ENCODE results near the gene AJM1. TPM values are rescaled to one million over a fixed set of nuclear protein-coding genes. Genes with fewer than 3 reads are reported as not detected.
"Not testable (repeated sequence)": the region's sequence is repeated elsewhere in the genome, so short reads cannot be mapped to it uniquely, and the experiment has no call there.

Gene AJM1
- total and polyA plus RNA-seq, 2 donors (not counting 1 experiment from before 2014, with no cell fraction given), result 0.19 to 1.7 TPM

GRCh38 chr9:136840140-136840876, 2.0 kb upstream of the AJM1 start:
- Histone ChIP-seq H3K4me3 (replicated peaks in 1 of 4; ENCODE audit: control extremely low read depth in 1 of 4, insufficient read depth in 1 of 4, low read depth in 3 of 4, low read length in 4 of 4) (no peak overlapping the region), H3K79me2 (ENCODE audit: control insufficient read depth, insufficient read depth, low read length) (no peaks in the 10 kb centered on the region), H3K27me3 (ENCODE audit: control insufficient read depth, insufficient read depth, low read length) (peaks cover 9% of the 10 kb centered on the region), H3K9ac (ENCODE audit: insufficient read depth, low read length) (no peak overlapping the region), H3K9me3 (ENCODE audit: control insufficient read depth, insufficient read depth, low read depth, low read length) (no peaks in the 10 kb centered on the region), H4K20me1 (ENCODE audit: control insufficient read depth, extremely low read depth, insufficient read depth, low read length) (no peaks in the 10 kb centered on the region), H3K36me3 (ENCODE audit: control insufficient read depth, insufficient read depth, low read length) (peaks cover 12% of the 10 kb centered on the region), H3K4me1 (ENCODE audit: control insufficient read depth, extremely low read depth, insufficient read depth, low read length) (peaks cover 10% of the 10 kb centered on the region), H3K4me2 (ENCODE audit: extremely low read depth, insufficient read depth, low read length) (no peak overlapping the region), H3K27ac (ENCODE audit: insufficient read depth, low read length) (no peak overlapping the region), H2AFZ (ENCODE audit: low read length) (no peak overlapping the region)
- no peak for DNase-seq (ENCODE audit: low read depth in 2 of 2)
- TF ChIP-seq, protein P1, sequence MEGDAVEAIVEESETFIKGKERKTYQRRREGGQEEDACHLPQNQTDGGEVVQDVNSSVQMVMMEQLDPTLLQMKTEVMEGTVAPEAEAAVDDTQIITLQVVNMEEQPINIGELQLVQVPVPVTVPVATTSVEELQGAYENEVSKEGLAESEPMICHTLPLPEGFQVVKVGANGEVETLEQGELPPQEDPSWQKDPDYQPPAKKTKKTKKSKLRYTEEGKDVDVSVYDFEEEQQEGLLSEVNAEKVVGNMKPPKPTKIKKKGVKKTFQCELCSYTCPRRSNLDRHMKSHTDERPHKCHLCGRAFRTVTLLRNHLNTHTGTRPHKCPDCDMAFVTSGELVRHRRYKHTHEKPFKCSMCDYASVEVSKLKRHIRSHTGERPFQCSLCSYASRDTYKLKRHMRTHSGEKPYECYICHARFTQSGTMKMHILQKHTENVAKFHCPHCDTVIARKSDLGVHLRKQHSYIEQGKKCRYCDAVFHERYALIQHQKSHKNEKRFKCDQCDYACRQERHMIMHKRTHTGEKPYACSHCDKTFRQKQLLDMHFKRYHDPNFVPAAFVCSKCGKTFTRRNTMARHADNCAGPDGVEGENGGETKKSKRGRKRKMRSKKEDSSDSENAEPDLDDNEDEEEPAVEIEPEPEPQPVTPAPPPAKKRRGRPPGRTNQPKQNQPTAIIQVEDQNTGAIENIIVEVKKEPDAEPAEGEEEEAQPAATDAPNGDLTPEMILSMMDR (conservative IDR thresholded peaks at IDR 0.05 in 1 of 2, IDR thresholded peaks at IDR 0.05 in 1 of 2; ENCODE audit: low read depth in 1 of 2, low read length in 2 of 2), result no peak
- TF ChIP-seq EZH2 (IDR thresholded peaks at IDR 0.05; ENCODE audit: low read length, missing control alignments), result no peak

- TF ChIP-seq EZH2 (IDR thresholded peaks at IDR 0.05; ENCODE audit: low read length, missing control alignments), result no peak
- TF ChIP-seq, protein P1 (conservative IDR thresholded peaks at IDR 0.05 in 1 of 2, IDR thresholded peaks at IDR 0.05 in 1 of 2; ENCODE audit: low read depth in 1 of 2, low read length in 2 of 2), result no peak
- DNase-seq (ENCODE audit: low read depth in 2 of 2), result peak; percentile 55 to 58
- no peak overlapping the region for H3K27ac ChIP-seq (ENCODE audit: insufficient read depth, low read length)
Measured at GRCh38 chr9:136840877-136841645, 1.2 kb upstream of the AJM1 start.

DNA sequence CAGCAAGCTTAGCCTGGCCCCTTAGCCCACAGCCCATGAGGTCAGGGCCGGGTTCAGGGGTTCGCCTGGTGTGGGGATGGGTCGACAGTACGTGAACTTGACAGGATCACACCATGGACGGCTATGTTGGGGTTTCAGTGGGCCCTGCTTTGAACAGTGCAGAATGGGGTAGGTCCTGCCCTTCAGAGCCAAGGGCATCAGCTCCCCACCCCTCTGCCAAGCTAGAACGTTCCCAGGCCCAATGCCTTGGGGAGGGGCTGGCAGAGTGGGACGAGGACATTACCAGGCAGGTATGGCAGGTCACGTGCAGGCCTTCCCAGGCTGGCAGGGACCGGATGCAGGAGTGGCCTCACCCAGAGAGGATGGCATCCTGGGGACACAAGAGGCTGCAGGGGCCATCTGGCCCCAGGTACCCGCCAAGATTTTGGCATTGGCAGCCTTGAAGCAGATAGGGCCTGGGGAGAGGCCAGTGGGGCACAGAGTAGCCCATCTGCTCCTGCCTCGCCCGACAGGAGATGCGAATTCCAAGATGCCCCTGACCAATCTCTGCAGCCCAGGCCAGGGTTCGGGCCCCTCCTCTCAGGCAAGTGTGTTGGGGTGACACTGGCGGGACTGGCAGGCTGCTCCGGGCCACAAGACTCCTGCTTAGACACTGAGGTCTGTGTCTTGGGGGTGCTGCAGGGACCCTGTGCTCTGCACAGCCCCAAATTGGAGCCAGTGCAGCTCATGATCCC, 465 bp upstream of the AJM1 start:
- H3K27ac ChIP-seq (ENCODE audit: insufficient read depth, low read length); H3K9me3 ChIP-seq (ENCODE audit: control insufficient read depth, insufficient read depth, low read depth, low read length); H3K9ac ChIP-seq (ENCODE audit: insufficient read depth, low read length); H3K4me2 ChIP-seq (ENCODE audit: extremely low read depth, insufficient read depth, low read length); H3K79me2 ChIP-seq (ENCODE audit: control insufficient read depth, insufficient read depth, low read length); H2AFZ ChIP-seq (ENCODE audit: low read length); H4K20me1 ChIP-seq (ENCODE audit: control insufficient read depth, extremely low read depth, insufficient read depth, low read length); DNase-seq (ENCODE audit: low read depth in 2 of 2): not testable (repeated sequence)
- peaks cover 10% of the 10 kb centered on the region for H3K4me1 ChIP-seq (ENCODE audit: control insufficient read depth, extremely low read depth, insufficient read depth, low read length)
- H3K27me3 ChIP-seq (ENCODE audit: control insufficient read depth, insufficient read depth, low read length), result peaks cover 24% of the 10 kb centered on the region
- peak overlapping the region in 2 of 4 experiments; percentile 54 to 64 for H3K4me3 ChIP-seq (replicated peaks in 1 of 4; ENCODE audit: control extremely low read depth in 1 of 4, insufficient read depth in 1 of 4, low read depth in 3 of 4, low read length in 4 of 4)
- peaks cover 10% of the 10 kb centered on the region for H3K36me3 ChIP-seq (ENCODE audit: control insufficient read depth, insufficient read depth, low read length)

More at GRCh38 chr9:136840877-136841645, 1.2 kb upstream of the AJM1 start:
- no peaks in the 10 kb centered on the region for H3K79me2 ChIP-seq (ENCODE audit: control insufficient read depth, insufficient read depth, low read length)
- H3K4me1 ChIP-seq (ENCODE audit: control insufficient read depth, extremely low read depth, insufficient read depth, low read length), result peaks cover 10% of the 10 kb centered on the region
- H2AFZ ChIP-seq (ENCODE audit: low read length), result no peak overlapping the region
- H3K27me3 ChIP-seq (ENCODE audit: control insufficient read depth, insufficient read depth, low read length), result peaks cover 16% of the 10 kb centered on the region
- H3K9ac ChIP-seq (ENCODE audit: insufficient read depth, low read length), result no peak overlapping the region
- H4K20me1 ChIP-seq (ENCODE audit: control insufficient read depth, extremely low read depth, insufficient read depth, low read length), result no peaks in the 10 kb centered on the region
- no peaks in the 10 kb centered on the region for H3K9me3 ChIP-seq (ENCODE audit: control insufficient read depth, insufficient read depth, low read depth, low read length)
- no peak overlapping the region for H3K4me2 ChIP-seq (ENCODE audit: extremely low read depth, insufficient read depth, low read length)
- no peak overlapping the region for H3K4me3 ChIP-seq (replicated peaks in 1 of 4; ENCODE audit: control extremely low read depth in 1 of 4, insufficient read depth in 1 of 4, low read depth in 3 of 4, low read length in 4 of 4)
- H3K36me3 ChIP-seq (ENCODE audit: control insufficient read depth, insufficient read depth, low read length), result peaks cover 12% of the 10 kb centered on the region

DNA sequence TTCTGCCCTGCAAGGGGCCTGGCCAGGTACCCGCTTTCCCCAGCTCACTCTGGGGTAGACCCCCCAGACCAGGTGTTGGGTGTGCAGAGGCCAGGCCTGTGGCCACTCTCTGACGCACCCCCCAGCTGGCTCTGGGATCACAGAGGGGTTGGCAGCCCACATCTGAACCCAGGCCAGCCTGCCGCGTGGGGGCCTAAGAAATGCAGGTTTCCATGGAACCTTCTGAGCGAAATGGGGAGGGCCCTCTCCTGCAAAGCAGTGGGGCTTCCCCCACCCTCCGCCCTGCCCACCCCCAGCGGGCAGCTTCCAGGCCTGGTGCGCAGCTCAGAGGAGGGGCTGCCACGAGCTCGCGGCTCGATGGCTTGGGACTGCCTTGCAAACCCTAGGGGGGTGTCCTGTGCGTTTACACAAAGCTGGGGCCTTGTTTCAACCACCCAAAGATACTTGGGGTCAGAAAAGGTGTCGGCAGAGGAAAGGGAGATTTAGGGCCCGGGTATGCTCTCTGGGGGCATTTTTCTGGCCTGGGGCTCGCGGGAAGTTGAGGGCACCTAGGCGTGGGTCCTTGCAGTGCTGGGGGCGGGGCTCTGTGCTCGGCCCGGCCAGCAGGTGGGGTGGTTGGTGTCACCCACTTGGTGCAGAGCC, 1.0 kb downstream of the AJM1 start:
- peaks cover 10% of the 10 kb centered on the region for H3K4me1 ChIP-seq (ENCODE audit: control insufficient read depth, extremely low read depth, insufficient read depth, low read length)
- H3K9me3 ChIP-seq (ENCODE audit: control insufficient read depth, insufficient read depth, low read depth, low read length); H3K9ac ChIP-seq (ENCODE audit: insufficient read depth, low read length); H3K4me2 ChIP-seq (ENCODE audit: extremely low read depth, insufficient read depth, low read length); H2AFZ ChIP-seq (ENCODE audit: low read length); DNase-seq (ENCODE audit: low read depth in 2 of 2); H3K79me2 ChIP-seq (ENCODE audit: control insufficient read depth, insufficient read depth, low read length); H4K20me1 ChIP-seq (ENCODE audit: control insufficient read depth, extremely low read depth, insufficient read depth, low read length); H3K27ac ChIP-seq (ENCODE audit: insufficient read depth, low read length): not testable (repeated sequence)
- peak overlapping the region in 1 of 4 experiments; percentile 7 for H3K4me3 ChIP-seq (replicated peaks in 1 of 4; ENCODE audit: control extremely low read depth in 1 of 4, insufficient read depth in 1 of 4, low read depth in 3 of 4, low read length in 4 of 4)
- peaks cover 10% of the 10 kb centered on the region for H3K36me3 ChIP-seq (ENCODE audit: control insufficient read depth, insufficient read depth, low read length)
- peaks cover 24% of the 10 kb centered on the region for H3K27me3 ChIP-seq (ENCODE audit: control insufficient read depth, insufficient read depth, low read length)
